Parathyroid adenoma (tissue), 2 donors: ENCODE results near the gene FBXO4.

ENCODE experiments used
- H2AFZ ChIP-seq: fragments of 300-600 bp; sonication (generic); one replicate; pipeline ENCODE4 v1.7.0; 2017; ENCODE audit warnings: antibody characterized with exemption, mild to moderate bottlenecking
- H3K27ac ChIP-seq: fragments of 300-600 bp; sonication (generic); one replicate; pipeline ENCODE4 v1.7.0; 2017
- H3K27me3 ChIP-seq: fragments of 300-600 bp; sonication (generic); one replicate; pipeline ENCODE4 v1.7.0; 2017; ENCODE audit warnings: low read length; ENCODE audit not compliant: control insufficient read depth, insufficient read depth
- H3K36me3 ChIP-seq: fragments of 300-600 bp; sonication (generic); one replicate; pipeline ENCODE4 v1.7.0; 2017; ENCODE audit warnings: low read length; ENCODE audit not compliant: control insufficient read depth, insufficient read depth
- H3K4me1 ChIP-seq: fragments of 300-600 bp; sonication (generic); one replicate; pipeline ENCODE4 v1.7.0; 2017; ENCODE audit warnings: control low read depth
- H3K4me2 ChIP-seq: fragments of 300-600 bp; sonication (generic); one replicate; pipeline ENCODE4 v1.7.0; 2017; ENCODE audit warnings: low read length
- H3K4me3 ChIP-seq: fragments of 300-600 bp; sonication (generic); one replicate; pipeline ENCODE4 v1.7.0; 2017; ENCODE audit warnings: low read depth, low read length
- H3K79me2 ChIP-seq: fragments of 300-600 bp; sonication (generic); one replicate; pipeline ENCODE4 v1.7.0; 2017; ENCODE audit warnings: control low read depth
- H3K9ac ChIP-seq: fragments of 300-600 bp; sonication (generic); one replicate; pipeline ENCODE4 v1.7.0; 2017; ENCODE audit warnings: mild to moderate bottlenecking
- H3K9me3 ChIP-seq: fragments of 300-600 bp; sonication (generic); one replicate; pipeline ENCODE4 v1.7.0; 2017; ENCODE audit warnings: low read length; ENCODE audit not compliant: control insufficient read depth
- TF ChIP-seq, protein P1 (sequence below): fragments of 300-600 bp; sonication (generic); IDR thresholded peaks from one replicate; pipeline ENCODE4 v1.7.0; 2017; ENCODE audit warnings: antibody characterized with exemption, mild to moderate bottlenecking
- donor health status: primary hyperparathyroidism.

FBXO4 gene

DNA sequence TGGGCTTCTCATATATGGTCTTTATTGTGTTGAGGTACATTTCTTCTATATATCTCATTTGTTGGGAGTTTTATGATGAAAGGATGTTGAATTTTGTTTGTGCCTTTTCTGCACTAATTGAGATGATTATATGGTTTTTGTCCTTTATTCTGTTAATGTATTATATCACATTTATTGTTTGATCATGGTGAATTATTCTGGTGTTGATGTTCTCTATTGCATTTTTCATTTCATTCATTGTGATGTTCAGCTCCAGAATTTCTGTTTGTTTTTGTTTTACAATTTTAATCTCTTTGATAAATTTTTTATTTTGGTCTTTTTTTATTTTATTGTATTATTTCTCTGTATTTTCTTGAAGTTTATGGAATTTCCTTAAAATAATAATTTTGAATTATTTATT lies 35.4 kb downstream of the FBXO4 start:
- Histone ChIP-seq H3K27me3 (no peaks in the 10 kb centered on the region), H3K36me3 (no peaks in the 10 kb centered on the region), H2AFZ (no peak overlapping the region), H3K9me3 (no peaks in the 10 kb centered on the region), H3K79me2 (no peaks in the 10 kb centered on the region), H3K4me3 (no peak overlapping the region), H3K4me1 (no peaks in the 10 kb centered on the region), H3K4me2 (no peak overlapping the region), H3K27ac (no peak overlapping the region), H3K9ac (no peak overlapping the region)
- TF ChIP-seq, protein P1, sequence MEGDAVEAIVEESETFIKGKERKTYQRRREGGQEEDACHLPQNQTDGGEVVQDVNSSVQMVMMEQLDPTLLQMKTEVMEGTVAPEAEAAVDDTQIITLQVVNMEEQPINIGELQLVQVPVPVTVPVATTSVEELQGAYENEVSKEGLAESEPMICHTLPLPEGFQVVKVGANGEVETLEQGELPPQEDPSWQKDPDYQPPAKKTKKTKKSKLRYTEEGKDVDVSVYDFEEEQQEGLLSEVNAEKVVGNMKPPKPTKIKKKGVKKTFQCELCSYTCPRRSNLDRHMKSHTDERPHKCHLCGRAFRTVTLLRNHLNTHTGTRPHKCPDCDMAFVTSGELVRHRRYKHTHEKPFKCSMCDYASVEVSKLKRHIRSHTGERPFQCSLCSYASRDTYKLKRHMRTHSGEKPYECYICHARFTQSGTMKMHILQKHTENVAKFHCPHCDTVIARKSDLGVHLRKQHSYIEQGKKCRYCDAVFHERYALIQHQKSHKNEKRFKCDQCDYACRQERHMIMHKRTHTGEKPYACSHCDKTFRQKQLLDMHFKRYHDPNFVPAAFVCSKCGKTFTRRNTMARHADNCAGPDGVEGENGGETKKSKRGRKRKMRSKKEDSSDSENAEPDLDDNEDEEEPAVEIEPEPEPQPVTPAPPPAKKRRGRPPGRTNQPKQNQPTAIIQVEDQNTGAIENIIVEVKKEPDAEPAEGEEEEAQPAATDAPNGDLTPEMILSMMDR: no peak

DNA sequence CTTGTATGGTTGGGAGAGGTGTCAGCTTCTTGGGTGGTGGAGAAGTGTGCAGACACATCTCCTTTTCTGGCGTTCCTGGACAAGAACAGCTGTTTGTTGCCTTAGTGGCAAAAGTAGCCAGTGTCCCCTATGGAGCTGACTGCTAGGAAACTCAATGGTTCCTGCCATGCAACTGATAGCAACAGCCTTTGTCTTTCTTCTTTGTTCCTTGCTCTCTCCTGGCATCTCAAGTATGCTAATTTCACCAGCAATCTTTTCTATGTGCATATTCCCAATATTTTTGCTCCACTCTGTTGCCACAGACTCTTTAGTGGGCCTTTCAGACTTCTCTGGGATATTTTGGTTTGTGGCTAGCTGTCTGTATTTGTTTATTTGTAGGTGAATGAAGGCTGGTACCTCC lies 36.7 kb downstream of the FBXO4 start:
- TF ChIP-seq, protein P1: no peak
- H2AFZ ChIP-seq: no peak overlapping the region
- H3K79me2 ChIP-seq: no peaks in the 10 kb centered on the region
- no peaks in the 10 kb centered on the region for H3K27me3 ChIP-seq
- H3K9ac ChIP-seq: no peak overlapping the region
- H3K36me3 ChIP-seq: no peaks in the 10 kb centered on the region
- no peaks in the 10 kb centered on the region for H3K9me3 ChIP-seq
- H3K27ac ChIP-seq: no peak overlapping the region
- H3K4me2 ChIP-seq: no peak overlapping the region
- H3K4me3 ChIP-seq: no peak overlapping the region
- no peaks in the 10 kb centered on the region for H3K4me1 ChIP-seq

DNA sequence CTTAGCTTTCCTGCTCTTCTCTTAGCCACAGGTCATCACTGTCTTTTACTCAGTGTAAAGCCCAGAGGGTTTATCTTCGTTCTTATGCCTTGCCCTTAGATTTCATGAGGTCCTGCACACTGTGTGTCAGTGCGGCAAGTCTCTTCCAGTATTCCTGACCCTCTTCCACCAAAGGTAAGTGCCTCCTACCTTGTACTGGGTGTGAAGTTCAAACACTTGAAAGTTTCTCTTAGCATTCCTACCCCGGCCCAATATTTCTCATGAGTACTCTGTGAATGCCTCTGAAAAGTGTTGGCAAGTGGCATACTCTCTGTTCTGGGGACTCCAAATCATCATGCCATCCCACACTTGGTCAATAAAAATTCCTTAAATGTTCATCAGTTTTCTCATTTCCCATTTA lies 37.4 kb downstream of the FBXO4 start:
- TF ChIP-seq, protein P1: no peak

DNA sequence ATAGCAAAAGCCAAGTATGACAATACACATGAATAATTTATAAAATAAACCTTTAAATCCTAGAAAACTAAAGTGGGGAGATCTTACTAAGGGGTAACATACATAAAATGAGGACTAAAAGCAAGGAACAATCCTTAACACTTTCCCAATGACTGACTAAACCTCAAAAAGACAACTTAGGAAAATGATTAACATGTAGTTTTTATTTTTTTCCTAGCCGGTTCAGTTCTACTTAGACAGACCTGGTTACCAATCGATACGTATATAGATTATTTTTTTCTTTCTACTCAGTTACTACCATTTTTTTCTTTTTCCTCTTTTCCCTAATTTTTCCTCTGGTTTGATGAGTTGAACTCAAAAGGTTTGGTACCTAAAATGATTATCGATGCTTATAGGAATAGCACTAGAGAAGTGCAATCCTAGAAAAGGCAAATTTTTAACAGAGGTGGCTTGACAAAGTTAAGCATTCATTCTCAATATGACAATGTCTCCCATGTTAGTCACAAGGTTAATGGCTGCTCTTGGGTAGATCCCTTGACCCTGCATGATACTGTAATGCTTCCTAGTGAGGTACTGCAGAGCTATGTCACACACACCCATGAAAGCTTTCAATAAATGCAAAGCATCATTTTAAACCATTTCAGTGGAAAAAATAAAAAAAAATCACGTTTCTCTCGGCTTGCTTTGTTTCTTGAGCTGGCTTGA lies 41.5 kb downstream of the FBXO4 start:
- no peak overlapping the region for H3K4me3 ChIP-seq
- no peaks in the 10 kb centered on the region for H3K79me2 ChIP-seq
- TF ChIP-seq, protein P1: no peak
- no peak overlapping the region for H3K4me2 ChIP-seq
- H3K4me1 ChIP-seq: no peaks in the 10 kb centered on the region
- H3K27me3 ChIP-seq: no peaks in the 10 kb centered on the region
- H3K36me3 ChIP-seq: no peaks in the 10 kb centered on the region
- H3K27ac ChIP-seq: no peak overlapping the region
- no peak overlapping the region for H3K9ac ChIP-seq
- H2AFZ ChIP-seq: no peak overlapping the region
- no peaks in the 10 kb centered on the region for H3K9me3 ChIP-seq

More for the DNA sequence above, 37.4 kb downstream of the FBXO4 start:
- H3K79me2 ChIP-seq: no peaks in the 10 kb centered on the region
- H2AFZ ChIP-seq: no peak overlapping the region
- no peaks in the 10 kb centered on the region for H3K4me1 ChIP-seq
- H3K4me2 ChIP-seq: no peak overlapping the region
- no peaks in the 10 kb centered on the region for H3K36me3 ChIP-seq
- no peaks in the 10 kb centered on the region for H3K9me3 ChIP-seq
- no peaks in the 10 kb centered on the region for H3K27me3 ChIP-seq
- no peak overlapping the region for H3K27ac ChIP-seq
- H3K9ac ChIP-seq: no peak overlapping the region
- no peak overlapping the region for H3K4me3 ChIP-seq

DNA sequence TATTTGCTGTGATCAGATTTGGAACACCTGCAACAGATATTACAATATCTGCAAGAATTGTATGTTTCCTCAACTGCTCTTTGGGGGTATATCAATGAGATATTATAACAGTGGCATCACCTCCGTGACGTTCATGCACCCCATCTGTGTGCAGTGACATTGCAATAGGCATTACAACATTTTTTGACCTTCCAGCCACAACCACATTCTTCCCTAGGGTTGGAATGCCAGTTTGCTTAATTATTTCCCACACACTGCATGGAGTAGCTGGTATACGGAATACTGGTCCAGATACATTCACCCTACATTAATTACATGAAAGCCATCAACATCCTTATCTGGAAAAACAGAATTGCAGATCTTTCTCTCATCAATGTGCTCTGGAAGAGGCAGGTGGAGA lies 42.3 kb downstream of the FBXO4 start:
- H3K36me3 ChIP-seq: no peaks in the 10 kb centered on the region

More for the DNA sequence above, 42.3 kb downstream of the FBXO4 start:
- Histone ChIP-seq H3K9ac (no peak overlapping the region), H3K4me2 (no peak overlapping the region), H3K9me3 (no peaks in the 10 kb centered on the region), H3K27ac (no peak overlapping the region), H3K27me3 (no peaks in the 10 kb centered on the region), H3K4me1 (no peaks in the 10 kb centered on the region), H3K79me2 (no peaks in the 10 kb centered on the region), H3K4me3 (no peak overlapping the region), H2AFZ (no peak overlapping the region)
- TF ChIP-seq, protein P1: no peak
